ENCODE measurements around the gene C1QL1.

C1QL1 gene

GRCh38 chr17:44932096-44932786, 35.9 kb downstream of the C1QL1 start:
- Histone ChIP-seq H3K27me3 (ENCODE audit: low read depth, low read length) (no peaks in the 10 kb centered on the region), H3K9ac (ENCODE audit: low read length) (no peak overlapping the region), H3K4me2 (ENCODE audit: low read length) (no peak overlapping the region), H3K36me3 (replicated peaks; ENCODE audit: low read depth, low read length) (peaks cover 81% of the 10 kb centered on the region), H2AFZ (ENCODE audit: low read depth, low read length) (no peak overlapping the region), H3K79me2 (ENCODE audit: low read length) (peaks cover 9% of the 10 kb centered on the region), H4K20me1 (ENCODE audit: insufficient read depth, low read length) (no peaks in the 10 kb centered on the region; the same call in 1 of the 2 replicates), H3K4me1 (ENCODE audit: low read length) (no peaks in the 10 kb centered on the region), H3K4me3 (ENCODE audit: low read length) (no peak overlapping the region), H3K27ac (ENCODE audit: low read length) (no peak overlapping the region), H3K9me3 (ENCODE audit: insufficient read depth, low read length) (no peaks in the 10 kb centered on the region)
- TF ChIP-seq, protein P1, sequence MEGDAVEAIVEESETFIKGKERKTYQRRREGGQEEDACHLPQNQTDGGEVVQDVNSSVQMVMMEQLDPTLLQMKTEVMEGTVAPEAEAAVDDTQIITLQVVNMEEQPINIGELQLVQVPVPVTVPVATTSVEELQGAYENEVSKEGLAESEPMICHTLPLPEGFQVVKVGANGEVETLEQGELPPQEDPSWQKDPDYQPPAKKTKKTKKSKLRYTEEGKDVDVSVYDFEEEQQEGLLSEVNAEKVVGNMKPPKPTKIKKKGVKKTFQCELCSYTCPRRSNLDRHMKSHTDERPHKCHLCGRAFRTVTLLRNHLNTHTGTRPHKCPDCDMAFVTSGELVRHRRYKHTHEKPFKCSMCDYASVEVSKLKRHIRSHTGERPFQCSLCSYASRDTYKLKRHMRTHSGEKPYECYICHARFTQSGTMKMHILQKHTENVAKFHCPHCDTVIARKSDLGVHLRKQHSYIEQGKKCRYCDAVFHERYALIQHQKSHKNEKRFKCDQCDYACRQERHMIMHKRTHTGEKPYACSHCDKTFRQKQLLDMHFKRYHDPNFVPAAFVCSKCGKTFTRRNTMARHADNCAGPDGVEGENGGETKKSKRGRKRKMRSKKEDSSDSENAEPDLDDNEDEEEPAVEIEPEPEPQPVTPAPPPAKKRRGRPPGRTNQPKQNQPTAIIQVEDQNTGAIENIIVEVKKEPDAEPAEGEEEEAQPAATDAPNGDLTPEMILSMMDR (IDR thresholded peaks at IDR 0.05; ENCODE audit: low read depth, low read length), result no peak
- TF ChIP-seq EZH2phosphoT487 (IDR thresholded peaks at IDR 0.05; ENCODE audit: low read depth), result no peak

- Histone ChIP-seq H3K9ac (ENCODE audit: low read length) (no peak overlapping the region), H3K4me1 (ENCODE audit: low read length) (no peaks in the 10 kb centered on the region), H3K27me3 (ENCODE audit: low read depth, low read length) (no peaks in the 10 kb centered on the region), H2AFZ (ENCODE audit: low read depth, low read length) (no peak overlapping the region), H3K27ac (ENCODE audit: low read length) (no peak overlapping the region), H3K36me3 (replicated peaks; ENCODE audit: low read depth, low read length) (peaks cover 85% of the 10 kb centered on the region), H3K79me2 (ENCODE audit: low read length) (peaks cover 4% of the 10 kb centered on the region), H3K4me3 (ENCODE audit: low read length) (no peak overlapping the region), H4K20me1 (ENCODE audit: insufficient read depth, low read length) (no peaks in the 10 kb centered on the region; the same call in 1 of the 2 replicates), H3K9me3 (ENCODE audit: insufficient read depth, low read length) (no peaks in the 10 kb centered on the region), H3K4me2 (ENCODE audit: low read length) (no peak overlapping the region)
- TF ChIP-seq EZH2phosphoT487 (IDR thresholded peaks at IDR 0.05; ENCODE audit: low read depth), result no peak
- TF ChIP-seq, protein P1 (IDR thresholded peaks at IDR 0.05; ENCODE audit: low read depth, low read length), result no peak
Measured at GRCh38 chr17:44931376-44931775, 36.7 kb downstream of the C1QL1 start.

- Histone ChIP-seq H3K9me3 (ENCODE audit: insufficient read depth, low read length) (no peaks in the 10 kb centered on the region), H3K4me2 (ENCODE audit: low read length) (no peak overlapping the region), H3K27ac (ENCODE audit: low read length) (no peak overlapping the region), H3K27me3 (ENCODE audit: low read depth, low read length) (no peaks in the 10 kb centered on the region), H3K4me1 (ENCODE audit: low read length) (no peaks in the 10 kb centered on the region), H2AFZ (ENCODE audit: low read depth, low read length) (no peak overlapping the region), H3K9ac (ENCODE audit: low read length) (no peak overlapping the region), H3K79me2 (ENCODE audit: low read length) (no peaks in the 10 kb centered on the region; the same call in 1 of the 2 replicates), H3K36me3 (replicated peaks; ENCODE audit: low read depth, low read length) (peaks cover 89% of the 10 kb centered on the region), H4K20me1 (ENCODE audit: insufficient read depth, low read length) (no peaks in the 10 kb centered on the region; the same call in 1 of the 2 replicates), H3K4me3 (ENCODE audit: low read length) (no peak overlapping the region)
- TF ChIP-seq, protein P1 (IDR thresholded peaks at IDR 0.05; ENCODE audit: low read depth, low read length), result no peak
- no peak for TF ChIP-seq EZH2phosphoT487 (IDR thresholded peaks at IDR 0.05; ENCODE audit: low read depth)
Measured at GRCh38 chr17:44930667-44931066, 37.4 kb downstream of the C1QL1 start.

DNA sequence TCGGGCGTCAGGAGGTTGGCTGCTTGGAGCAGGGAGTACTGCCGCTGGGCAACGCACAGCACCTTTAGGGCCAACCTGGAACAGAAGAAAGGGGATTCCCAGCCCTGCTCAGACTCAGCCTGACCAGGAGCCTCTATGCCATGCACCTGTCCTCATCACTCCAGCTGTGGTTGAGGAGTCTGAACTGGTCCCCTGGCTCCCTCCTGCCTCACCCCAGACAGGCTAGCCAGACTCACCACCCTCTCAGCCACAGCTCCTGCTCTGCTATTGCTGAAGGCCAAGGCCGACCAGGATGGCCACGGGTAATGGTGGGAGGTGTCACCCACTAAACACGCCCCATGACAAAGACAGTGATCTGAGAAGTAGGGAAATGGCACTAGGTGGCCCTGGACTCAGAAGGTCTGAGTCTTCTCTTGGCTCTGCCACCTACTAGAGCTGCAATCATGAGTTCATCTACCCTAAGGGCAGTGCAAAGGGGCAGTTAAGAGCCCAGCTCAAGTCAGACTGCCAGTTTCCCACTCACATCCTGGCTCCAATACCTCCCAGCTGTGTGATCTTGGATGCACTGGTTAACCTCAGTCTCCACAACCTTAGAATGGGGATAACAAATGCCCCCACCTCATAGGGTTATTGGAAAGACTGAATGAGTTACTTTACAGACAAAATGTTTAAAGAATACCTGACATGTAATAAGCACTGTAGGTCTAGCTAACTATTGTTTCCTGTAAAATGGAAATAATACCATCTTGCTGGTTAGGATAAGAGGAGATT, 39.0 kb downstream of the C1QL1 start:
- Histone ChIP-seq H3K36me3 (replicated peaks; ENCODE audit: low read depth, low read length) (peaks cover 77% of the 10 kb centered on the region), H3K4me2 (ENCODE audit: low read length) (no peak overlapping the region)
- TF ChIP-seq EZH2phosphoT487 (IDR thresholded peaks at IDR 0.05; ENCODE audit: low read depth), result no peak
- TF ChIP-seq, protein P1 (IDR thresholded peaks at IDR 0.05; ENCODE audit: low read depth, low read length), result no peak

More for the DNA sequence above, 39.0 kb downstream of the C1QL1 start:
- no peak overlapping the region for H2AFZ ChIP-seq (ENCODE audit: low read depth, low read length)
- H3K9me3 ChIP-seq (ENCODE audit: insufficient read depth, low read length), result no peaks in the 10 kb centered on the region
- no peak overlapping the region for H3K9ac ChIP-seq (ENCODE audit: low read length)
- no peaks in the 10 kb centered on the region for H3K27me3 ChIP-seq (ENCODE audit: low read depth, low read length)
- H4K20me1 ChIP-seq (ENCODE audit: insufficient read depth, low read length), result no peaks in the 10 kb centered on the region
- H3K4me3 ChIP-seq (ENCODE audit: low read length), result no peak overlapping the region
- no peaks in the 10 kb centered on the region for H3K79me2 ChIP-seq (ENCODE audit: low read length)
- H3K4me1 ChIP-seq (ENCODE audit: low read length), result no peaks in the 10 kb centered on the region
- no peak overlapping the region for H3K27ac ChIP-seq (ENCODE audit: low read length)
